Pancreas (tissue), 10 donors: ENCODE results near the gene VCP. TPM values are rescaled to one million over a fixed set of nuclear protein-coding genes. Genes with fewer than 3 reads are reported as not detected.

Experiments
- ATAC-seq, 4 donors: fragments of 200-7000 bp; cut with Tn5 transposase; one replicate each; pipeline versions ENCODE4 v1.8.0 to v1.9.1; 2020; ENCODE audit warnings: mild to moderate bottlenecking in 4 of 4, moderate library complexity in 4 of 4
- DNase-seq, 6 donors: peaks; one replicate each; pipeline ENCODE4 v3.0.0-alpha.2; 2020
- FAIRE-seq: peaks from 2 replicates; lab custom pipeline; 2012; peaks lifted over from hg19 to GRCh38; lab: Jason Lieb, UNC
- H3K27ac ChIP-seq, 4 donors: fragments of 200-600 bp; sonication (generic); 1 replicate in 3 of 4; 2 replicates in 1 of 4; pipeline versions ENCODE4 v1.5.0 to v1.8.0; 2020
- H3K27me3 ChIP-seq, 4 donors: fragments of 200-600 bp; one replicate each; pipeline ENCODE4 v1.8.0; 2021
- H3K36me3 ChIP-seq, 3 donors: fragments of 200-600 bp; sonication (generic) in 1 of 3; one replicate each; pipeline versions ENCODE4 v1.5.0 to v1.8.0; 2020 to 2021
- H3K4me1 ChIP-seq, 3 donors: fragments of 200-600 bp; one replicate each; pipeline ENCODE4 v1.8.0; 2021
- H3K4me3 ChIP-seq, 4 donors: fragments of 200-600 bp; sonication (generic) in 2 of 4; one replicate each; pipeline versions ENCODE4 v1.5.0 to v1.8.0; 2020 to 2021
- H3K9me3 ChIP-seq, 4 donors: fragments of 200-600 bp; one replicate each; pipeline ENCODE4 v1.8.0; 2021
- CTCF ChIP-seq, 4 donors: fragments of 200-600 bp; sonication (generic) in 3 of 4; IDR thresholded peaks; one replicate each; pipeline versions ENCODE4 v1.5.0 to v1.8.0; 2021; ENCODE audit warnings: antibody characterized with exemption in 4 of 4
- WGBS, 2 donors: extraction: QIAGEN DNeasy Blood & Tissue Kit; methylation state at CpG; one replicate each; pipeline ENCODE4 v1.1.7; 2013; 5-methylcytosine and 5-hydroxymethylcytosine counted together
- intact Hi-C, 3 donors: fragments of 100-400 bp; cut with DNase I; formaldehyde crosslinking; loops; one replicate each; pipeline versions ENCODE4 v1.11.1 to v1.14.2; 2022
- polyA plus RNA-seq, 2 donors: library from polyadenylated mRNA; stranded (reverse); fragments of 200-250 nt; gene quantifications; one replicate each; pipeline ENCODE4 v1.2.3, GENCODE V29; 2013
- total RNA-seq, 6 donors: library from RNA; stranded (reverse); fragmentation: NEBNext Ultra II Directional in 4 of 6; extraction: Animal tissue kit (Norgen Biotek cat#: 25700) in 4 of 6; gene quantifications; one replicate each; pipeline versions ENCODE4 v1.2.1 to v1.2.4, GENCODE V29; 2021 to 2023
- donor health status: healthy with polysubstance abuse.
- donor health status: DM: no; HTN: no; CAD: no; lungs with moderate emphysema.
- donor health status: DM: no; HTN: no; CAD: no.
- donor health status: control.
- donor health status: control.
- donor health status: Bipolar disorder and iron deficiency.
- donor health status: DM: yes; HTN: yes; CAD: no.
- donor health status: DM: no; HTN: no; CAD: no.
- donor health status: DM: no; HTN: no; CAD: no.
- donor health status: DM: yes; HTN: yes; CAD: no.

The VCP gene
- total and polyA plus RNA-seq, 8 donors, result 32.5 to 104 (median 57.3) TPM

GRCh38 chr9:35010351-35010958, 62.0 kb downstream of the VCP start:
- 95% methylated on average over 3 of the region's 3 CpGs for WGBS, 2 donors
- DNase-seq, result no peak
- FAIRE-seq, result no peak
- intact Hi-C loops, result no loop called here
- Histone ChIP-seq H3K4me3 (no peak overlapping the region), H3K36me3 (peaks cover 5 to 36% (median 5%) of the 10 kb centered on the region in 3 donors), H3K9me3 (no peaks in the 10 kb centered on the region), H3K27me3 (no peaks in the 10 kb centered on the region), H3K27ac (no peak overlapping the region), H3K4me1 (no peaks in the 10 kb centered on the region)
- ATAC-seq, result no peak
- no peak for TF ChIP-seq CTCF (IDR thresholded peaks at IDR 0.05)

Other genes with a start within 250 kb of the VCP start
- under 1 TPM; 0.03 to 0.32 (median 0.12) TPM for gene PHF24, start 114.3 kb downstream of the VCP start, total RNA-seq
- under 1 TPM; 0.05 to 0.11 TPM for gene PHF24, start 114.3 kb downstream of the VCP start, polyA plus RNA-seq
- 1 to 10 TPM in 5 of 6 donors, under 1 TPM in 1; 0.97 to 2.9 (median 1.7) TPM for gene DNAJB5, start 82.9 kb downstream of the VCP start, total RNA-seq
- gene DNAJB5, start 82.9 kb downstream of the VCP start, polyA plus RNA-seq, result 1 to 10 TPM; 4.0 to 4.7 TPM
- 10 to 100 TPM in 4 of 6 donors, 1 to 10 TPM in 2; 7.5 to 16.6 (median 10.4) TPM for gene FANCG, start 7.3 kb upstream of the VCP start, total RNA-seq
- 10 to 100 TPM; 26.3 to 31.1 TPM for gene FANCG, start 7.3 kb upstream of the VCP start, polyA plus RNA-seq
- gene PIGO, start 24.0 kb upstream of the VCP start, total RNA-seq, result 10 to 100 TPM; 14.2 to 19.8 (median 16.4) TPM
- 10 to 100 TPM; 20.0 to 26.1 TPM for gene PIGO, start 24.0 kb upstream of the VCP start, polyA plus RNA-seq
- gene STOML2, start 30.5 kb upstream of the VCP start, total RNA-seq, result 10 to 100 TPM; 33.4 to 50.5 (median 45.1) TPM
- 10 to 100 TPM; 31.2 to 57.6 TPM for gene STOML2, start 30.5 kb upstream of the VCP start, polyA plus RNA-seq
- 1 to 10 TPM; 2.5 to 7.5 (median 3.7) TPM for gene ATOSB, start 43.2 kb upstream of the VCP start, total RNA-seq
- gene ATOSB, start 43.2 kb upstream of the VCP start, polyA plus RNA-seq, result 1 to 10 TPM; 7.6 to 7.8 TPM
- gene UNC13B, start 89.4 kb upstream of the VCP start, total RNA-seq, result 10 to 100 TPM; 23.7 to 33.8 (median 27.1) TPM
- 10 to 100 TPM; 13.3 to 20.8 TPM for gene UNC13B, start 89.4 kb upstream of the VCP start, polyA plus RNA-seq